SK-N-SH treated with all-trans-retinoic acid at 6 μM for 48 hours (cell line): ENCODE data around the gene NKAP.

Experiments used
- ARNTL ChIP-seq: fragments of 450-650 bp; formaldehyde crosslinking; IDR thresholded peaks from 2 replicates; pipeline ENCODE4 v1.5.0; 2020; ENCODE audit warnings: low read depth, mild to moderate bottlenecking, moderate library complexity, borderline replicate concordance
- GLIS3 ChIP-seq: fragments of 250-450 bp; sonication (Bioruptor Pico); IDR thresholded peaks from 2 replicates; pipeline ENCODE4 v1.5.0; 2020; ENCODE audit warnings: mild to moderate bottlenecking, moderate library complexity
- OSR1 ChIP-seq: fragments of 250-450 bp; sonication (Bioruptor Pico); IDR thresholded peaks from 2 replicates; pipeline ENCODE4 v1.8.0; 2022; ENCODE audit warnings: moderate library complexity, mild to moderate bottlenecking, inconsistent platforms
- PATZ1 ChIP-seq: fragments of 250-450 bp; sonication (Bioruptor Pico); IDR thresholded peaks from 2 replicates; pipeline ENCODE4 v1.8.0; 2020; ENCODE audit warnings: mild to moderate bottlenecking, moderate library complexity, borderline replicate concordance
- PPARA ChIP-seq: fragments of 250-450 bp; sonication (Bioruptor Pico); IDR thresholded peaks from 2 replicates; pipeline ENCODE4 v1.5.0; 2020; ENCODE audit warnings: mild to moderate bottlenecking, borderline replicate concordance
- ZNF8 ChIP-seq: fragments of 450-650 bp; formaldehyde crosslinking; IDR thresholded peaks from 2 replicates; pipeline ENCODE4 v1.5.0; 2020; ENCODE audit warnings: mild to moderate bottlenecking, moderate library complexity
- TF ChIP-seq, protein P1 (sequence below): fragments of 250-450 bp; sonication (Bioruptor Pico); IDR thresholded peaks from 2 replicates; pipeline ENCODE4 v1.5.1; 2020; ENCODE audit warnings: low read depth, mild to moderate bottlenecking, moderate library complexity

DNA sequence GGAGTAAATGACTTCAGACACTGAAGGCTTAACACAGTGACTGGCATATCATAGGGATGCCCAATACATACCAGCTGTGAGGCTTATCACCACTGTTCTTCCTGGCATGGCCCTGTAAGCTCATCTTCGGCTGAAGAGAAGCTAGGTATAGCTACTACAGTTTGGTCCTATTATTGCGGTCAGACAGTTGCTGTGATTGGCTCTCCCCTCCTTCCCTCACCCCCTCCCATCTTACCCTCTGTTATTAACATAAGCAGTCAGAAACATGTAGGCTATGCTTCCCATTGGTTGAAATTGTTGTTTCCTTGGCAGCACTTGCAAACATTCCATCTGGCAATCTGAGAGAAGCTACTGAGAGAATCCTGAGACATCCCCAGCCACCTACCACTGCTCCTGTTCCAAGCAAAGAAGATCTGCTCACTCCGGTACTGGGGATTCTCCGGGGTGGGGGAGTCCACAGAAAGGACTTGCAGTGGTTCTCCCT is 47.7 kb downstream of the NKAP start, which contains the start of gene AKAP14:
- TF ChIP-seq OSR1 (CRISPR knock-in tag) = no peak
- no peak for TF ChIP-seq PATZ1
- TF ChIP-seq ZNF8 (CRISPR knock-in tag) = no peak
- TF ChIP-seq GLIS3 (CRISPR knock-in tag) = no peak
- TF ChIP-seq, protein P1, sequence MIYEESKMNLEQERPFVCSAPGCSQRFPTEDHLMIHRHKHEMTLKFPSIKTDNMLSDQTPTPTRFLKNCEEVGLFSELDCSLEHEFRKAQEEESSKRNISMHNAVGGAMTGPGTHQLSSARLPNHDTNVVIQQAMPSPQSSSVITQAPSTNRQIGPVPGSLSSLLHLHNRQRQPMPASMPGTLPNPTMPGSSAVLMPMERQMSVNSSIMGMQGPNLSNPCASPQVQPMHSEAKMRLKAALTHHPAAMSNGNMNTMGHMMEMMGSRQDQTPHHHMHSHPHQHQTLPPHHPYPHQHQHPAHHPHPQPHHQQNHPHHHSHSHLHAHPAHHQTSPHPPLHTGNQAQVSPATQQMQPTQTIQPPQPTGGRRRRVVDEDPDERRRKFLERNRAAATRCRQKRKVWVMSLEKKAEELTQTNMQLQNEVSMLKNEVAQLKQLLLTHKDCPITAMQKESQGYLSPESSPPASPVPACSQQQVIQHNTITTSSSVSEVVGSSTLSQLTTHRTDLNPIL (CRISPR knock-in tag) = no peak
- TF ChIP-seq PPARA (CRISPR knock-in tag) = no peak
- no peak for TF ChIP-seq ARNTL
